NCI-H2227 treated with DMSO at 0.1 percent for 48 hours (cell line): ENCODE results near the gene GRM7.

ENCODE experiments used
- DNase-seq: peaks from one replicate; lab custom pipeline; 2025; lab: John Stamatoyannopoulos, UW

GRM7 gene

DNA sequence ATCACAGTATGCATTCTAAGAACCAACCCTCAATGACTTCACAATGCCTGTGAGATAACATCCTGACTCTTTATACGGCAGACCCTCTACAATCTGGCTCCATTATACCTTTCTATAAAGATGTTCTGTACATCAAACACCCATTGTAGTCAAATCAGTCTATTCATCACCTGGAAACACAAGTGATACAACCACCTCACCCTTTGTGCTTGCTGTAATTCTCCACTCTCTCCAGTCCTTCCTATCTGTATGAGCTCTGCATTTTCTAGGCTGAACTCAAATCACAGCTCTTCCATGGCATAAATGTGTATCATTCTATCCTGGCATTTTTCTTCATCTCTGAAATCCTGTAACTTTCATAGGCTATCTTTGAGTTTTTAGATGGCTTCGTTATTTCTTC, 539.4 kb downstream of the GRM7 start:
- no peak for DNase-seq

DNA sequence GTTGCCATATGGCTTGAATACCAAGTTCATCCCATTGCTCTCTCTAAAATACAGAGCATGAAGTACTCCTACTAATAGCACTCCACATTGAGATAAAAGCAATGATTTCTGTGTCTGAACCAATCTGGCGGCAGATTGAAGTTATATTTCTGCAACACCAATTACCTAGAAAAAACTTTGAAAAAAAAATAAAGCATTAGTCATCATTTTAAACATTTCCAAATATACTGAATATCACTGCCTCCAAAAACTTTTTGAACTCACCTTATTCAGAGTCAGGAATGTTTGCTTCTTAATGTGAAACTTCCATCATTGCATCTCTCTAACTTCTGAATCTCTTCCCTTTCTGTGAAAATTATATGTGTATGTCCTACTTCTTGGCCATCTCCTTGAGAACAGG, 540.5 kb downstream of the GRM7 start:
- no peak for DNase-seq

DNA sequence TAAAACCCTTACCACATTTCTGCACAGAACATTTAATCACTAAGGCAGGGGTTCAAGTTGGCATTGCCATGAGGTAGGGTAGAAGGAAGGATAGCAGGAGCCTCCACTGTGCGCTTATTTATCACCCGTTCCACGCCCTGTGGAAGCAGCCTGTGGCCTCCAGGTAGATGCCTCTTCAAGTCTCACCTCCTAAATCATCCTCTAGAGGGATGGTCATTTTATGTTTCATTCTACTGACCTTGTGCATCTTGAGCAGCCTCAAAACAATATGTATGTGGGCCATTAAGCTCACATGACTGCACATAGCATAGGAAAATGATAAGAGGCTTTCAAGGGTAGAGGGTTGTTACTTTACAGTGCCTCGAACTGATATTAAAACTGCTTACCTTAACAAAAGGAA, 546.2 kb downstream of the GRM7 start:
- no peak for DNase-seq

DNA sequence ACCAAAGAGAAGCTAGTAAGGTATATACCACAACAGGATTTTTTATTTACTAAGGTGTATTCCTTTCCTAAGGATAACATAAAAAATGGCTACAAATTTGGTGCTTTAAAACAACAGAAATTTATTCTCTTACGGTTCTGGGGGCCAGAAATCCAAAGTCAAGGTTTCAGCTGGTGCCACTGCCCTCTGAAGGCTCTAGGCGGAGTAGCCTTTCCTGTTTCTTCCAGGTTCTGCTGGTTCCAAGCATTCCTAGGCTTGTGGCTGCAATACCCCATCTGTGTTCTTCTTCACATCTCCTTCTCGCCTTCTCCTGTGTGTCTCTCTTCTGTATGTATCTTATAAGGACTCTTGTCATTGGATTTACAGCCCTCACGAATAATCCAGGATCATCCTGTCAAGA, 549.9 kb downstream of the GRM7 start:
- DNase-seq: no peak

DNA sequence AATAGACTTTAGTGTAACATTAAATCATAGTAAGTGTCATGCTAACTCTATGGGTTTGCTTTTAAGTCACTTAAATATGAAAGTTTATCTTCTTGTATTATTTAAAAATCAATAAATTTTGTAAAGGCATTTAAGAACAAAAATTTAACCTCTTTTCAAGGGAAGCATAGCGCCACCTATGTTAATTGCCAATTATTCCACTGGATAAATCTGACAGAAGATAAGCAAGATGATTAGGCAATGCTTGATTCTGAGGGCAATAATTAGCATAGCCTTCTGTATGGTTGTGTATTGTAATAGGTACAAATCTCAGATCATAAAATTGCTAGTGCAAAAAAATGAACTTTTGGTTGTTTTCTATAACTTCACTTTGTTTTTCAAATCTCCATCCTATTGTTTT, 560.1 kb downstream of the GRM7 start:
- no peak for DNase-seq

DNA sequence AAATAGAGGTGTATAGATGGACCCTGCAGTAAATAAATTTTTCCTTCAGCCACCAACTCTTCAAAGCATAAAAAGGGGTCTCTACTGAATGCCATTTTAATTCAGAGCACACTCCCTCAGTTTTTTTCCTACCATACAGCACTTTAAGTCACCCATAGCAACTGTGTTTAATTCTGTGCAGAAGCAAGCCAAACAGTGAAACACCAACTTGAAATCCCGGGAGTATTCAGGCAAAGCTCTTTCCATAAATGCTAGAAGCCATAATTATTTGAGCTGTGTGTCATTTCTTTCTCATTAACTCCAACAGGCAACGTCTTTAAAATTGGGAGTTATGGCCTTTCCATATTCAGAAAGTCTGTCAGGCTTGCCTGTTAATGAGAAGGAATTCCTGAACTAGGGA, 562.1 kb downstream of the GRM7 start:
- DNase-seq: no peak

DNA sequence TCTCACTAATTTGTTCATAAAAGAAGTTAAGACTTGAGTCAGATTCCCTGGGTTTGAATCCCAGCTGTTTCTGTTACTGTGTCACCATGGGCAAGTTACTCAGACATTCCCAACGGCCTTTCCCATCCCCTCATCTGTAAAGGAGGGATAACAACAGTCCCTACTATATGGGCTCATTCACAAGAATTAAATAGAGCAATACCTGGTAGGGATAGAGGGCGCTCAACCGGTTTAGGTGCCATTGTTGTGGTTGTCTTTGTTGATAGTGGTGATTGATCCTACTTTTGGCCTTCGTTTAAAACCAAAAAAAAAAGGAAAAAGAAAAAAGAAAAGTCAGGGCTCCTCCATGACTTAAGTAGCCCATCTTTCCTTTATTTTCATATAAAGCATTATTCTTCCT, 563.1 kb downstream of the GRM7 start:
- no peak for DNase-seq

DNA sequence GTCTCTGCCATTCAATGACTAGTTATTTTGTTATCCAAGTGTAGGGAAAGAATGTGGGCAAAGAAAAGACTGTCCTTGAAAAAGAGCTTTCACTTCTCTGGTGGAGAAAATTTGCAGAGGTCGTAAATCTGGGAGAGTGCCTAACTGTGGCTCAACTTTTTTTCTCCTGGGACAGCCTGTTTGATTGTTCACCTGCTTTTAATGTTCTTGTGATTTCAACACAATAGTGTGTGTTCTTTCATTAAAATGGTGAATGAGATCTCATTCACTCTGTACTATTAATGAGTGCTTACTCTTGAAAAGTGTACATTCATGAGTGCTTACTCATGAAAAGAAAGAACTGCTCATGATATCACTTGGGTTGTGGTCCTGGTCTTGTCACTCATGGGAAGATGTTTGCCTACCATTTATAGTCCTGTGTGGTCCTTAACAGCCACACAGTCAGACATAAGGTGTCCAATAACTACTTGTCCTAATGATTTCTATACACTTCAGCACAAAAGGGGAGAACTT, 567.3 kb downstream of the GRM7 start:
- no peak for DNase-seq

DNA sequence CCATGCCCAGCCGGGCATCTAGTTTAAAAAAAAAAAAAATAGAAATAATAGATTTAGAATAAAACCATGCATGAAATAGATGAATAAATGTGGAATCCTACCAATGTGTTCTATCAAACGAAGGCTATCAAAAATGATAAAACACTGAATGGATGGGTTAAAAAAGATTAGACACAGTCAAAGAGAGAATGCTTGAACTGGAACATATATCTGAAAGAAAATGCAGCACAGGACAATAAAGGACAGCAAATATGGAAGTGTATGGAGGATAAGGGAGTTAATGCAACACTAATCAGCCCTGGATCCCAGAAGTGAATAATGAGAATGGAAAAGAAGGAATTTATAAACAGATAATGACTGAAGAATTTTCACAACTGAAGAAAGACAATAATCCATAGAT, 571.7 kb downstream of the GRM7 start:
- no peak for DNase-seq

DNA sequence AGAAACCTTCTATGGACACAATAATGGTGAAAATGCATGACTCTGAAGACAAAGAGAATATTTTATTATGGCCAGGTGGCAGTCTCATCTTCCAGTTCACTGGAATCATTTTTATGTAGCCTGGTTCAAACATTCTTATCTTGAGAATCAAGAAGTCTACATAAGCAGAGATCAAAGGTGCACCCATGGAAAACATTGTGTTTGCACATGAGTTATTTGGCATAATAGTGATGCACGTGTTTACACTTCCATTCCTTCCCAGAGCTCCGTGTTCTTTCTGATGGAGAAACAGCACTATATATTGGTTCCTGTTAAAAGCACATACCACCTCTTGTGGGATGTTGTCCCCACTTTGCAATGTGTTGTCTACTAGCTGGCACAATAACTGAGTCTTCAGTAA, 572.2 kb downstream of the GRM7 start:
- no peak for DNase-seq

DNA sequence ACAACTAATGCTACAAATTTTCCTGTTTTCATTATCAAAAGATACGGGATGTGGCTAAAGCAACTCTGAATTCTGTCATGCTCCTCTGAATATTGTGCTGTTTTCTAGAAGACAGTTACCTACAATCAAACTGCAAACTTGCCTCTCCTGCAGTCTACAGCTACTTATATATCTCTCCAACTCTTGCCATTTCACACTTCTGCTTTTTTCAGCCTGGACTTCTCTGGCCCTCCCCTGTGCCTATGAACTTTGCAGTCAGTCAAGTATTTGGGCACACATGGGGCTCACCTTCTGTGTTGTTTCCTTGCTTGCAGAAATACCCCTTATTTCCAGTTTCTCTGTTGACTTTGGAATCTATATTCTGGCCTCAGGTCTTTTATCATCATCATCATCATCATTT, 575.6 kb downstream of the GRM7 start:
- DNase-seq: no peak

DNA sequence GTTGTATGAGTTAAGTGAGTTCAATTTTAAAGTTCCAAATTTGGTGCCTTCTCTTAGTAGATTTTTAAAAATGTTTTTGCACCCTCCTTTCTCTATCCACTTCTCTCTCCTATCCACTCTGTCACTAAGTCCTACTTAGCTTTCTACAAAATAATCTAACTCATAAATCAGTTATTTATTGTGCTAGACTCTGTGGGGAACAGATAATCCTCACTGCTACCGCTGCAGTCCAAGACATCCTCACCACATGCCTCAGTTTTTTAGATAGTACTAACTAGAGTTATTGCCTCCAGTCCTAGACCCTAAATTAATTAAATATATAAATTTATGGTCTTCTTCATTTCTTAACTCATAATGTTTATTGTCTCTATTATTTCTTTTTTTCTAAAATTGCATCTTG, 576.3 kb downstream of the GRM7 start:
- DNase-seq: no peak

DNA sequence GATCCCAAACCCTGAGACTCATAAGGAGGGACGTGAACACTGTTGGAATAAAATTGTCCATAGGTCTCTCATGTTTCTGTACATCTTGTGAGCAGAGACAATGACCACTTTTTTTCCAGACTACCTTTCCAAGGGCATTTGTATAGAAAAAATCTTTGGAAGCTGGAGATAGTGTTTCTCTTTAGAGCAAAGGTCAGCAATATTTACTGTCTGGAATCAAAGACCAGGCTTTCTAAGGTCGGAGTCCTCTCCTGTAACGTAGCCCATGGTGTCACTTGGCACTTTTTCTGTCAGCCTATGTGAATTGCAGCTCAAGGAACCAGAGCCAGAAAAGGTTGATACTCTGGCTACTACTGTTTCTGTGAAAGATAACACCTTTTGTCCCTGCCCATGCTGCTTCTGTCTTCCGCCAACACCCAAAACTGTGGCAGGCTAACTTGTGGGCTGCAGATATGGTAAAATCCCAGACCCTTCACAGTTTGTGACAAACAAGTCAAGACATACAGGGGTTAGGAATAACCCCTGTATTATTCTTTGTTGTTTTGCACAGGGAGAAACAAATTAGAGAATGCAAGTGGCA, 578.3 kb downstream of the GRM7 start:
- DNase-seq: no peak

DNA sequence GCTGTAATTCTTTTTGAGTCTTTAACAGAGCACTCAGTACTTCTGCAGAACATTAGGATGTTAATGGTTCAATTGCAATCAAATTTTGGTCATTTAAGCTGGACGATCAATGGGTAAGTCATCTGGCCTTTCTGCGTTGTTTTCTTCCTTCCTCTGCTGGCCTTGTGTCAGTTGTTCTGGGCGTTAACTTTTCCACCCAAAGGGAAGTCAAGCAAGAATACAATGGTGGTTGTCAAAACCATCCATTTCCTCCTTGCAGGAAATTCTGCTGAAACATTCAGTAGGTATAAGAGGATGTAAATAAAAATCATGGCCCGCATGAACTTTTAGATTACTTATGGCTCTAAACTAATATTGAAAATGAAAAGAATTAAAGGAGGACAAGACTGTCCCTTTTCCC, 584.0 kb downstream of the GRM7 start:
- no peak for DNase-seq

DNA sequence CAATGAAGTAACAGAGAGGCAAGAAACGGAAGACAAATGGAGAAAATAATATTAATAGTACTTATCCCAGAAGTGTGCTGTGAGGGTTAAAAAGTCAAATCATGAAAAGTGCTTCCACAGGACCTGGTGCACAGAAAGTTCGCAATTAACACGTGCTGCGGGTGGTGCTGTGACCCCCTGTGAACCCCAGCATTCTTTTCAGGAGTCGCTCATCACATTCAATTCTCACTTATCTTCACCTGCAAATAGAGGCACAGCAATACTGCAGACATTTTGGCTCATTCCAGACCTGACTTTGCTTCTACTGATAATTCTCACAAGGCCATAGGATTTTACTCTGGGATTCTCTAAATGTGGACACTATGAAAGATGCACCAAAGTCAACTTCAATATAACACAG, 584.4 kb downstream of the GRM7 start:
- DNase-seq: no peak

DNA sequence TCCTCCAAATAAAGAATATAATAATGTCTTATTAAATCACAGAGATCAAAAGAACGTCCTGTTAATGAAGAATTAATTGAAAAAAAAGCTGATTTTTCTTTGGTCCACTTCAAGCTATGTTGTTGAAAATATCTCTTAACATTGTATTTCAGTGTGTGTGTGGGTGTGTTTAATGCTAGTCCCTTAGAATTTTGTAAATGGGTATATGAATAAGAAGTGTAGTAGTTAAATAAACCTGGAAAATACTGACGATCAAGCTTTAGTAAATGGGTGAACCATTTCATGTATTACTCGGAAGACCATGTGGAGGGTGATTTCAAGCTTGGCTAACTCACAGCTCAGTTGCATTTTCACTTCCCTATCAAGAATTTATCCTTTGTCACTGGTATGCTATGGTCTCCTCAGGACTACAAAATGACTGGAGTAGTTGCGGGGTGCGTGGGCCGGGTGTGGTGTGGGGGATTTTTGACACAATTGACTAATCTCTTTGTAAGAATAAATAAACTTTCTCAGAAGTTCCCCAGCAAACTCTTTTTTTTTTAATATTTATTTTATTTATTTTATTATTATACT, 586.4 kb downstream of the GRM7 start:
- no peak for DNase-seq

DNA sequence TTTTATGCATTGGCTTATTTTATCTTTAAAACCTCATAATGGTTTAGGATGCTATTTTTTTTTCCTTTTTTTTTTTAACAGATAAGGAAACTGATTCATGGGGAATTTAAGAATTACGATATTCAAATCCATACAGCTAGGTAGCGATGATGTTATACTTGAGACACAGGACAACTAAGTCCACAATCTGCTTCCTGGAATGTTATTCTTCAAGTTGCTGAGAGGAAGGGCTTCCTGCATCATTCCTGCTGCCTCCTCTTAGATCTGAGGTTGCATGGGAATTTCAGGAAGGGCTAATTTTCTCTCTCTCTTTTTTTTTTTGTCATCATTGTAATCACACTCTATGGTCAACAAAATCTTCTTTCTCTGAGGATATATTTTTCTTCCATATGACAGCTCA, 595.5 kb downstream of the GRM7 start:
- DNase-seq: no peak

DNA sequence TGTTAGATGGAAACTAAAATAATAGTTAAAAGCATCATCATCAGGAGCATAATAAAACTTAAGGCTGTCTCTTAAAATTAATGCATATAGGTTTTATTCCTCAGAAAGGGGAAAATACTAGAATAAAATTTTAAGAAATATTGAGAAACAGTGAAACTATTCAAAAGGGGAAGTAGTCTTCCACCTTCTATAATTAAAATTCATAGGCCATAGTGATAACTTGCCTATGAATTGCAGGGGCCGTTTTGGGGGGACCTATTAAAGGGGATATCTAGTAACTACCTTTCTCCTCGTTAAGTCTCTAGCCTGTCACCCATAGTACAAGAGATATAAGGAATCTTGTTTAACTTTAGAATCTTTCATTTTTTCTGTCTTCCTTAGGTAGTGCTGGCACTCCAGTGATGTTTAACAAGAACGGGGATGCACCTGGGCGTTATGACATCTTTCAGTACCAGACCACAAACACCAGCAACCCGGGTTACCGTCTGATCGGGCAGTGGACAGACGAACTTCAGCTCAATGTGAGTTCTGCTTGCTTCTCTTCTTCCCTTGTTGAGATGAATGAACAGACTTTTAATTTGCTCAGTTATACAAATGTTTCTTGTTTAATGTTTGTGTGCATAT, 600.4 kb downstream of the GRM7 start:
- no peak for DNase-seq

DNA sequence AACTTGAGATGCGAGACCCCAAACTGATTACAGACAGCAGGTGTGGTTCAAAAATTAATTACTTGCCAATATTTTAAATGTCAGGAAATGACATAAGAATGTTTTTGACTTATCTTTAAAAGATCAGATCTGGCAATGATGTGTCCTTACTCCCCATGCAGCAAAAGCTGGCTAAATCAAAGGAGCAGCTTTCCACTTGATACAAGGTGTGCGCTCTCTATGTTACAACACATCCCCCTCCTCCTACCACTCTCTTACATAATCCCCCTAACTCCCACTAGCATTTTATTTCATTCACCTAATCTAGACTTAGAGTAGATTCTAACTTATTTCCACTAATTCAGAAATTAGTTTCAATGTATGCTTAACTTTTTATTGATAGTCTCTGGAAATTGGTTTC, 609.0 kb downstream of the GRM7 start:
- DNase-seq: no peak

DNA sequence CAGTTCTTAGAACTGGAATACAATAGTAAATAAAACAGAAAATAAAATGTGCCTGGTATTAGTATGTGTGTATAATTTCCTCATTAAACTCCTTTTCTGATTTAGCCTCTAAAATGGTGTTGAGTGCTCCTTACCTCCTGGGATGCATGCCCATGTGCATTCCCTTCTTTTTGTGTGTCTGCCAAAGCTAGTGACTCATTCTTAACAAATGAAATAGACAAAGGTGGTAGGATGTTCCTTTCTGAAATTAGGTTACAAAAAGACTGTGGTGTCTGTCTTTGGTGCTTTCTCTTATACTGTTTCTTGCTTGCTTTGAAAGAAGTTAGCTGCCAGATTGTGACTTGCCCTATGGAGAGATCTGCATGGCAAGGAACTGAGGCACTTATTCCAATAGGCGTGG, 623.7 kb downstream of the GRM7 start:
- DNase-seq: no peak

DNA sequence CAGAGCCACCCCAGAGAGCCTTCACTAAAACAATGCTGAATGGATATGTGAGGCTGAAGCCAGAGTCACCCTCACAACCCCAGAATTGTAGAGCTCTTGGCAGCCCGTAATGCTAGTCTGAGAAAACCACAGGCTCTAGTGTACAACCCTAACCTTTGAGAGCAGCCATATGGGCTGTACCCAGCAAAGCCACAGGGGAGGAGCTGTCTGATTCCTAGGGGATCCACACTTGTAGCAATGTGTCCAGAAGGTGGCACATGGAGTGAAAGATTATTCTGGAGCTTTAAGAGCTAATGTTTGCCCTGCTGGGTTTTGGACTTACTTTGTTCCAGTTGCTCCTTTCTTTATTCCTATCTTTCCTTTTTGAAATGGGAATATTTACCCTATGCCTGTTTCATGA, 626.8 kb downstream of the GRM7 start:
- no peak for DNase-seq

DNA sequence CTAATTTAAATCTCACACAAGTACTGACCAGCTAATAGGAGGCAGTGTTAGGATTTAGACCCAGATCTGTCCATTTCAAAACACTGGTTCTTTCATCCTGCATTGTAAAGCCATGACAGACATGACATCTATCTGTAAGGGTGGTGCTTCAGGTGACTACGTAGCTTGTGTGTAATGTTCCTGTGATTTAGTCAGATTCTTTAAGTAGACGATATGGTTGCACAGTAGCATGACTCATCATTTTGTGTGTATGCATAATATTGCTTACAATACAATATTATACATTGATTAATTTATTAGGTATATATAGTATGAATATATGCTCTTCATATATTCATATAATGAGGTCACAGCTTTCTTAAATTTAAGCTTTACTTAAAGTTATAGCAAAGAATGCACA, 628.5 kb downstream of the GRM7 start:
- no peak for DNase-seq

DNA sequence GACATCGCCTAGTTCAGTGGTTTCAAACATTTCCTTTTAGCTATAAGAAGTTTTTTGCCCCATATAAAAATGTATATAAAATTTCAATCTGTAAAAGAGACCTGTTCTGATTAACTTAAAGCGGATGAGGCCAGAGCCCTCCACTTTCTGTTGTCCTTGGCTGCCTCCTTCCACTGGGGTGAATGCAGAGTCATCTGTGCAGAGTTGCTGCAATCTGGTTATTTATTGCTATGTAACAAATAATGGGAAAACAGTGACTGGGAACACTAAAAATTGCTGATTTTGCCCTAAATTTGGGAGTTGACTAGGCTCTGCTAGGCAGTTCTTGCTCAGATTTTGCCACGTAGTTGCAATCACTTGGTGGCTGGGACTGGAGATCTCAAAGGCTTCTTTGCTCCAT, 637.8 kb downstream of the GRM7 start:
- no peak for DNase-seq

DNA sequence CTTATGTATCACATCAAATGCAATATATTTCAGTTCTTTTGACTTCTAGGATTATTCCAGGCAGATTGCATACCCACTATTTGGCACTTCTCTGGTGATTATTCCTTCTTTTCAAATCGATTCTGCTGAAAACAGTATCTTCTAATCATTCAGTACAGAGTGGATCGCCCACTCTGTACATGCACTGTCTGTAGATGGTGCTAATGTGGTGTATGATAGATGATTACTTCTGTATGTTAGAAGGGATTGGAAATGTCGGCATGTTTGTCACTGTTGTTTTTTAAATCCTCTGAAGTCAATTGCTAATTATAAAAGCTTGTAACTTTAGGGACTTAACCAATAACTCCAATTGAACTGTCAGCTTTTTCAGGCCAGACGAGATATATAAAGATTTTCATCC, 642.5 kb downstream of the GRM7 start:
- DNase-seq: no peak
